Adipose tissue (tissue), 3 donors: ENCODE data around the gene HLA-A. TPM values are rescaled to one million over a fixed set of nuclear protein-coding genes. Genes with fewer than 3 reads are reported as not detected.
"Not testable (repeated sequence)": the region's sequence is repeated elsewhere in the genome, so short reads cannot be mapped to it uniquely, and the experiment has no call there.

Source experiments
- H3K27ac ChIP-seq: one replicate; pipeline ENCODE4 v1.5.1; 2013; ENCODE audit warnings: low read depth, low read length
- WGBS, 3 donors: extraction: QIAGEN DNeasy Blood & Tissue Kit; methylation state at CpG; one replicate each; pipeline ENCODE4 v1.1.7; 2013; 5-methylcytosine and 5-hydroxymethylcytosine counted together
- polyA plus RNA-seq, 3 donors: library from polyadenylated mRNA; stranded (reverse); fragments of 200-250 nt; gene quantifications; one replicate each; pipeline ENCODE4 v1.2.3, GENCODE V29; 2013
- donor health status: healthy with polysubstance abuse.
- donor health status: Bipolar disorder and iron deficiency.
- donor health status: healthy.

The HLA-A gene
- polyA plus RNA-seq, 3 donors: 247 to 458 (median 264) TPM

- 0 to 86% (median 0%) methylated on average over 1 of the region's 1 CpG for WGBS, 3 donors
- no peak overlapping the region for H3K27ac ChIP-seq
Observed at GRCh38 chr6:29954272-29954671, 11.9 kb downstream of the HLA-A start.

GRCh38 chr6:29955783-29956182, 13.5 kb downstream of the HLA-A start:
- no peak overlapping the region for H3K27ac ChIP-seq
- WGBS, 3 donors: 75 to 86% (median 78%) methylated on average over 9 of the region's 9 CpGs

- 83 to 92% (median 87%) methylated on average over 20 to 21 of the region's 21 CpGs for WGBS, 3 donors
Observed at GRCh38 chr6:29956518-29956917, 14.2 kb downstream of the HLA-A start.

GRCh38 chr6:29958046-29958445, 15.7 kb downstream of the HLA-A start:
- WGBS, 3 donors: 62 to 76% (median 65%) methylated on average over 1 of the region's 1 CpG
- no peak overlapping the region for H3K27ac ChIP-seq

More at GRCh38 chr6:29956518-29956917, 14.2 kb downstream of the HLA-A start:
- no peak overlapping the region for H3K27ac ChIP-seq

- WGBS, 3 donors: 44 to 73% (median 61%) methylated on average over 2 of the region's 2 CpGs
Observed at GRCh38 chr6:29958921-29959320, 16.6 kb downstream of the HLA-A start.

GRCh38 chr6:29959467-29959866, 17.1 kb downstream of the HLA-A start:
- no peak overlapping the region for H3K27ac ChIP-seq

More at GRCh38 chr6:29958921-29959320, 16.6 kb downstream of the HLA-A start:
- no peak overlapping the region for H3K27ac ChIP-seq

GRCh38 chr6:29961966-29962365, 19.6 kb downstream of the HLA-A start:
- 43 to 87% (median 87%) methylated on average over 1 of the region's 1 CpG for WGBS, 3 donors

GRCh38 chr6:29963697-29964096, 21.4 kb downstream of the HLA-A start:
- WGBS, 3 donors: 67 to 98% (median 93%) methylated on average over 2 of the region's 2 CpGs
- H3K27ac ChIP-seq: not testable (repeated sequence)

More at GRCh38 chr6:29961966-29962365, 19.6 kb downstream of the HLA-A start:
- H3K27ac ChIP-seq: no peak overlapping the region

- 15 to 17% (median 15%) methylated on average over 3 of the region's 3 CpGs for WGBS, 3 donors
- H3K27ac ChIP-seq: no peak overlapping the region
Observed at GRCh38 chr6:29964518-29964886, 22.2 kb downstream of the HLA-A start.

- 2 to 6% (median 2%) methylated on average over 7 of the region's 7 CpGs for WGBS, 3 donors
- no peak overlapping the region for H3K27ac ChIP-seq
Observed at GRCh38 chr6:29964887-29965562, 22.7 kb downstream of the HLA-A start.

- no peak overlapping the region for H3K27ac ChIP-seq
- 13 to 23% (median 23%) methylated on average over 2 of the region's 2 CpGs for WGBS, 3 donors
Observed at GRCh38 chr6:29965563-29965872, 23.2 kb downstream of the HLA-A start.

GRCh38 chr6:29965873-29966601, 23.7 kb downstream of the HLA-A start:
- no peak overlapping the region for H3K27ac ChIP-seq
- WGBS, 3 donors: 4 to 8% (median 5%) methylated on average over 8 of the region's 8 CpGs

- no peak overlapping the region for H3K27ac ChIP-seq
- WGBS, 3 donors: 14 to 31% (median 26%) methylated on average over 4 of the region's 4 CpGs
Observed at GRCh38 chr6:29967379-29968010, 25.2 kb downstream of the HLA-A start.

GRCh38 chr6:29968130-29968529, 25.8 kb downstream of the HLA-A start:
- H3K27ac ChIP-seq: no peak overlapping the region
- 44 to 69% (median 55%) methylated on average over 2 of the region's 2 CpGs for WGBS, 3 donors

GRCh38 chr6:29968905-29969304, 26.6 kb downstream of the HLA-A start:
- H3K27ac ChIP-seq: no peak overlapping the region
- WGBS, 3 donors: 93 to 100% (median 98%) methylated on average over 2 of the region's 2 CpGs

- 63 to 97% (median 69%) methylated on average over 2 of the region's 2 CpGs for WGBS, 3 donors
- no peak overlapping the region for H3K27ac ChIP-seq
Observed at GRCh38 chr6:29970711-29971110, 28.4 kb downstream of the HLA-A start.

GRCh38 chr6:29974901-29975560, 32.7 kb downstream of the HLA-A start:
- 22 to 38% (median 23%) methylated on average over 17 of the region's 17 CpGs for whole genome bisulfite sequencing, 3 donors
- H3K27ac ChIP-seq: no peak overlapping the region

- WGBS, 3 donors: 5 to 17% (median 12%) methylated on average over 25 of the region's 25 CpGs
- H3K27ac ChIP-seq: no peak overlapping the region
Observed at GRCh38 chr6:29975561-29975907, 33.2 kb downstream of the HLA-A start.

- no peak overlapping the region for H3K27ac ChIP-seq
- 17 to 20% (median 19%) methylated on average over 8 of the region's 8 CpGs for WGBS, 3 donors
Observed at GRCh38 chr6:29976253-29976587, 33.9 kb downstream of the HLA-A start.
